Left ventricle myocardium inferior (tissue), 1 donor: ENCODE results near the gene ZNF142. TPM values are rescaled to one million over a fixed set of nuclear protein-coding genes. Genes with fewer than 3 reads are reported as not detected.

Source experiments
- DNase-seq: peaks from one replicate; pipeline ENCODE4 v3.0.0-alpha.2; 2020
- H3K27ac ChIP-seq: fragments of 200-600 bp; replicated peaks from 2 replicates; pipeline ENCODE4 v1.8.0; 2021
- H3K27me3 ChIP-seq: fragments of 200-600 bp; 2 replicates; pipeline ENCODE4 v1.8.0; 2021; ENCODE audit warnings: low read depth
- H3K36me3 ChIP-seq: fragments of 200-600 bp; 2 replicates; pipeline ENCODE4 v1.8.0; 2021
- H3K4me1 ChIP-seq: fragments of 200-600 bp; 2 replicates; pipeline ENCODE4 v1.8.0; 2021
- H3K4me3 ChIP-seq: fragments of 200-600 bp; 2 replicates; pipeline ENCODE4 v1.8.0; 2021; ENCODE audit warnings: mild to moderate bottlenecking, moderate library complexity
- H3K9me3 ChIP-seq: fragments of 200-600 bp; replicated peaks from 2 replicates; pipeline ENCODE4 v1.8.0; 2021
- intact Hi-C: fragments of 100-400 bp; cut with micrococcal nuclease; formaldehyde crosslinking; loops from one replicate; pipeline ENCODE4 v1.11.0; 2022
- total RNA-seq: library from RNA; stranded (reverse); fragmentation: NEBNext Ultra II Directional; extraction: Animal tissue kit (Norgen Biotek cat#: 25700); gene quantifications from one replicate; pipeline ENCODE4 v1.2.1, GENCODE V29; 2021
- TF ChIP-seq, protein P1 (sequence below): fragments of 200-600 bp; IDR thresholded peaks from 2 replicates; pipeline ENCODE4 v1.8.0; 2021; ENCODE audit warnings: antibody characterized with exemption, mild to moderate bottlenecking, borderline replicate concordance
- donor health status: DM: no; HTN: yes; CAD: no; lungs with severe emphysema.

Gene ZNF142
- total RNA-seq, 1 donor from 2014 or later: 19.9 TPM

DNA sequence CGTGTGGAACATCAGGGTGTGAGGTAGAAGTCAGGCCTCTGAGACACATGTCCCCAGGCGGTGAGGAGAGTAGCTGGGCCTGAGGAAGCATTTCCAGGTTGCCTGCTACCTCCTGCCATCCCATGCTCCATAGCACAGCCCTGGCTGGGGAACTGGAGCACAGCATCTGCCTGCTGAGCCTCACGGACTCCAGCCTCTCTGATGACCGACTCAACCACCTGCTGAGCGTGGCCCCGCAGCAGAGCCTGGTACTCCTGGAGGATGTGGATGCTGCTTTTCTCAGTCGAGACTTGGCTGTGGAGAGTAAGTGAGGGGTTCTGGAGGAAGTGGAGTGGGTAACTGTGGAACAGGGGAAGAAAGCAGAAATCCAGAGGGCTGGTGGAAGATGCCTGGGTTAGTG lies 3.0 kb upstream of the ZNF142 start:
- H3K4me3 ChIP-seq: no peak overlapping the region
- peaks cover 59% of the 10 kb centered on the region for H3K36me3 ChIP-seq
- TF ChIP-seq, protein P1, sequence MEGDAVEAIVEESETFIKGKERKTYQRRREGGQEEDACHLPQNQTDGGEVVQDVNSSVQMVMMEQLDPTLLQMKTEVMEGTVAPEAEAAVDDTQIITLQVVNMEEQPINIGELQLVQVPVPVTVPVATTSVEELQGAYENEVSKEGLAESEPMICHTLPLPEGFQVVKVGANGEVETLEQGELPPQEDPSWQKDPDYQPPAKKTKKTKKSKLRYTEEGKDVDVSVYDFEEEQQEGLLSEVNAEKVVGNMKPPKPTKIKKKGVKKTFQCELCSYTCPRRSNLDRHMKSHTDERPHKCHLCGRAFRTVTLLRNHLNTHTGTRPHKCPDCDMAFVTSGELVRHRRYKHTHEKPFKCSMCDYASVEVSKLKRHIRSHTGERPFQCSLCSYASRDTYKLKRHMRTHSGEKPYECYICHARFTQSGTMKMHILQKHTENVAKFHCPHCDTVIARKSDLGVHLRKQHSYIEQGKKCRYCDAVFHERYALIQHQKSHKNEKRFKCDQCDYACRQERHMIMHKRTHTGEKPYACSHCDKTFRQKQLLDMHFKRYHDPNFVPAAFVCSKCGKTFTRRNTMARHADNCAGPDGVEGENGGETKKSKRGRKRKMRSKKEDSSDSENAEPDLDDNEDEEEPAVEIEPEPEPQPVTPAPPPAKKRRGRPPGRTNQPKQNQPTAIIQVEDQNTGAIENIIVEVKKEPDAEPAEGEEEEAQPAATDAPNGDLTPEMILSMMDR: no peak
- intact Hi-C loops: no loop called here
- H3K27ac ChIP-seq: no peak overlapping the region
- no peak for DNase-seq
- H3K9me3 ChIP-seq: no peaks in the 10 kb centered on the region
- H3K27me3 ChIP-seq: no peaks in the 10 kb centered on the region
- peaks cover 35% of the 10 kb centered on the region for H3K4me1 ChIP-seq

GRCh38 chr2:218659988-218660358 lies 550 bp upstream of the ZNF142 start:
- Histone ChIP-seq H3K36me3 (peaks cover 56% of the 10 kb centered on the region), H3K27me3 (no peaks in the 10 kb centered on the region), H3K4me1 (peaks cover 59% of the 10 kb centered on the region), H3K4me3 (peak overlapping the region; percentile 98), H3K27ac (peak overlapping the region; percentile 89), H3K9me3 (no peaks in the 10 kb centered on the region)
- intact Hi-C loops: no loop called here
- TF ChIP-seq, protein P1: no peak
- DNase-seq: no peak

GRCh38 chr2:218658671-218659257 lies 659 bp downstream of the ZNF142 start:
- H3K27me3 ChIP-seq: no peaks in the 10 kb centered on the region
- no peaks in the 10 kb centered on the region for H3K9me3 ChIP-seq
- intact Hi-C loops: no loop called here
- TF ChIP-seq, protein P1: no peak
- H3K36me3 ChIP-seq: peaks cover 56% of the 10 kb centered on the region
- H3K4me1 ChIP-seq: peaks cover 63% of the 10 kb centered on the region
- H3K4me3 ChIP-seq: peak overlapping the region; percentile 98
- peak overlapping the region; percentile 89 for H3K27ac ChIP-seq
- no peak for DNase-seq

DNA sequence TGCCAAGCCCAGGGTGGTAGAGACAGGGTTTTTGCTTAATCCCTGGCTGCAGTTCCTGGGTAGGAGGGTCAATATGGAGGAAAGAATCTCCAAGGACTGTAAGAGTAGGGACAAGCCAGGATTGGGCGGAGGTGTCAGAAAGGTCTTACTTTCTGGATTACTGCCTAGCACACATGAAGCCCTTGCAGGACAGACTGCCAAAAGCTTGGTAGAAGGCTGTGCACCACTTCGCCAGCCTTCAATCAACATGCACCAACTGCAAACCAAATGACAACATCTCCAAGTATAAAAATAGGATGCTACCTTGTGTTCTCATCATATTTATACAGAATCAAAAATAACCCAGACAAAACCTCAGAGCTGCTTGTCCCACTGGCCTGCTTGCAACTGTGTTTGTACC lies 3.7 kb downstream of the ZNF142 start:
- Histone ChIP-seq H3K4me1 (peaks cover 61% of the 10 kb centered on the region), H3K36me3 (peaks cover 61% of the 10 kb centered on the region), H3K27me3 (no peaks in the 10 kb centered on the region), H3K4me3 (no peak overlapping the region), H3K9me3 (no peaks in the 10 kb centered on the region), H3K27ac (peak overlapping the region; percentile 79)
- TF ChIP-seq, protein P1: no peak
- DNase-seq: no peak
- intact Hi-C loops: no loop called here

- Histone ChIP-seq H3K36me3 (peaks cover 94% of the 10 kb centered on the region), H3K27me3 (no peaks in the 10 kb centered on the region), H3K27ac (no peak overlapping the region), H3K4me3 (no peak overlapping the region), H3K9me3 (no peaks in the 10 kb centered on the region), H3K4me1 (no peaks in the 10 kb centered on the region)
- intact Hi-C loops: no loop called here
- no peak for DNase-seq
- TF ChIP-seq, protein P1: peak; percentile 27
These were observed 10.7 kb downstream of the ZNF142 start for GRCh38 chr2:218648787-218649100.
